Endothelial cell (in vitro differentiated cells): ENCODE results near the gene MORN4. TPM values are rescaled to one million over a fixed set of nuclear protein-coding genes. Genes with fewer than 3 reads are reported as not detected.
"Not testable (repeated sequence)": the region's sequence is repeated elsewhere in the genome, so short reads cannot be mapped to it uniquely, and the experiment has no call there.

ENCODE experiments used
- DNase-seq: peaks from one replicate; pipeline ENCODE4 v3.0.0; 2021; ENCODE audit warnings: low spot score
- H3K27ac Mint-ChIP-seq: one replicate; pipeline ENCODE4 v1.8.0; 2021; ENCODE audit warnings: mixed read lengths, inconsistent platforms; ENCODE audit not compliant: unreplicated experiment
- H3K27me3 Mint-ChIP-seq: one replicate; pipeline ENCODE4 v1.8.0; 2021; ENCODE audit warnings: mild to moderate bottlenecking, moderate library complexity, mixed read lengths, inconsistent platforms; ENCODE audit not compliant: unreplicated experiment
- H3K36me3 Mint-ChIP-seq: one replicate; pipeline ENCODE4 v1.8.0; 2021; ENCODE audit warnings: mild to moderate bottlenecking, low read depth, mixed read lengths, inconsistent platforms; ENCODE audit not compliant: unreplicated experiment
- H3K4me1 Mint-ChIP-seq: one replicate; pipeline ENCODE4 v1.8.0; 2021; ENCODE audit warnings: mild to moderate bottlenecking, mixed read lengths, inconsistent platforms; ENCODE audit not compliant: unreplicated experiment
- H3K4me3 Mint-ChIP-seq: one replicate; pipeline ENCODE4 v1.8.0; 2021; ENCODE audit warnings: mild to moderate bottlenecking, mixed read lengths, inconsistent platforms; ENCODE audit not compliant: unreplicated experiment
- H3K9me3 Mint-ChIP-seq: one replicate; pipeline ENCODE4 v1.8.0; 2021; ENCODE audit warnings: mixed read lengths, inconsistent platforms; ENCODE audit not compliant: unreplicated experiment
- total RNA-seq: library from RNA; stranded (reverse); fragmentation: NEBNext Ultra II Directional; extraction: Animal tissue kit (Norgen Biotek cat#: 25700); gene quantifications from one replicate; pipeline ENCODE4 v1.2.1, GENCODE V29; 2021; ENCODE audit not compliant: unreplicated experiment
- TF ChIP-seq, protein P1 (sequence below): fragments of 200-600 bp; sonication (generic); IDR thresholded peaks from one replicate; pipeline ENCODE4 v1.5.0; 2021; ENCODE audit warnings: antibody characterized with exemption; ENCODE audit not compliant: unreplicated experiment

MORN4 gene
- total RNA-seq, 1 donor from 2014 or later = 10.9 TPM

DNA sequence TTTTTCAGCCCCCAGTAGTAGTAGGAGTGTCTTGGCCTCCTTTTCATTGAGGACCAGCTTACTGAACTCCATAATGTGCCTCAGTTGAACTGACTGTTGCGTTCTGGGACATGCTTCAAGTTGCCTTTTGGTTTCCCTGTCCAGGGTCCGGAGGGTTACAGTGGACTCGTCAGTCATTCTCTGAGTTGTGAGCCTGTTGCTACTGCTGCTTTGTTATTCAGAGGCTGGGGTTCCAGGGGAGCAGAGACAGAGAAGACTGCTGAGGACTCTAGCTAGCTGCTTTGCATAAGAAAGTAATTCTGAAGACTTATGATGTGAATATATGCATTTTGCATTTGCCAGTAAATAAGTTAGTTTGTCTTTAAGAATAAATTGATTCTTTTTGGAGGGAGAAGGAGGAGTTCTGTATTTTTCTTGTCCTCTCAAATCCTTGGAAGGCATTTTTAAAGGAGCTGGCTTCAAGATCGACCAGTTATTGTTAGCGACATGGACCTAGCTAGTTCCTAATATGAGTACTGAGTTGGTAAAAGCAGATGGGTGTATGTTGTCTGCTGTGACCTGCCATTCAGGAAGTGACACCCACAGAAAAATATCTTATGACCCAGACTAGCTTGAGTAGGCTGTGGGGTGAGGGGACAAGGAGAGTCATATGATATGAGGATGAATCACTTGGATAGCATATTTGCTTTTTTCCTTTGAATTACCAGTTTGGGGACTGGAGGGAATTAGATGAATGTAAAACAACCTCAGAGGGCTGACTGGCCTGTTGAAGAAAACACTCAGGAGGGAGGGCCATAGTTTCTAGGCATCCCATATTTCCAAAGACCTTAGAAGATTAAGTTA is 15.5 kb upstream of the MORN4 start:
- Mint-ChIP-seq H3K27me3 (peaks cover 2% of the 10 kb centered on the region), H3K27ac (peak overlapping the region; percentile 14), H3K36me3 (peaks cover 37% of the 10 kb centered on the region), H3K4me3 (no peak overlapping the region), H3K9me3 (no peaks in the 10 kb centered on the region), H3K4me1 (peaks cover 9% of the 10 kb centered on the region)
- no peak for DNase-seq
- TF ChIP-seq, protein P1, sequence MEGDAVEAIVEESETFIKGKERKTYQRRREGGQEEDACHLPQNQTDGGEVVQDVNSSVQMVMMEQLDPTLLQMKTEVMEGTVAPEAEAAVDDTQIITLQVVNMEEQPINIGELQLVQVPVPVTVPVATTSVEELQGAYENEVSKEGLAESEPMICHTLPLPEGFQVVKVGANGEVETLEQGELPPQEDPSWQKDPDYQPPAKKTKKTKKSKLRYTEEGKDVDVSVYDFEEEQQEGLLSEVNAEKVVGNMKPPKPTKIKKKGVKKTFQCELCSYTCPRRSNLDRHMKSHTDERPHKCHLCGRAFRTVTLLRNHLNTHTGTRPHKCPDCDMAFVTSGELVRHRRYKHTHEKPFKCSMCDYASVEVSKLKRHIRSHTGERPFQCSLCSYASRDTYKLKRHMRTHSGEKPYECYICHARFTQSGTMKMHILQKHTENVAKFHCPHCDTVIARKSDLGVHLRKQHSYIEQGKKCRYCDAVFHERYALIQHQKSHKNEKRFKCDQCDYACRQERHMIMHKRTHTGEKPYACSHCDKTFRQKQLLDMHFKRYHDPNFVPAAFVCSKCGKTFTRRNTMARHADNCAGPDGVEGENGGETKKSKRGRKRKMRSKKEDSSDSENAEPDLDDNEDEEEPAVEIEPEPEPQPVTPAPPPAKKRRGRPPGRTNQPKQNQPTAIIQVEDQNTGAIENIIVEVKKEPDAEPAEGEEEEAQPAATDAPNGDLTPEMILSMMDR = no peak

DNA sequence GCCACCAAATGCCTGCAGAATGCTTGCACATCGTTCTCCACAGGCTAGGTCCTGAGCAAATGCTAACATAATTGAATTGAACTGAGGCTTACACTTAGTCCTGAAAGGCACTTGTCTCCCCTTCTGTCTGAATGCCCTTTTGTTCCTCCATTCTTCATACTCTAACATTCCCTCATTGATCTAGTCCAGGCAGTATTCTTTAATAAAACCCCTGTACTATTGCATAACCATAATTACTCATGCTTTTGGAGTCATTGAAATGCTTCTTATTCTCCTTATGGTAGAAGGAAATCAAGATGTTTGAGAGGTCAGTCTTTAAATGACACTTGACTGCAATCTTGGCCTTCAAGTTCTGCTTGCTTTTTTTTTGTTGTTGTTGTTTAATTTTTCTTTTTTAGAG is 14.3 kb upstream of the MORN4 start:
- no peaks in the 10 kb centered on the region for H3K9me3 Mint-ChIP-seq

DNA sequence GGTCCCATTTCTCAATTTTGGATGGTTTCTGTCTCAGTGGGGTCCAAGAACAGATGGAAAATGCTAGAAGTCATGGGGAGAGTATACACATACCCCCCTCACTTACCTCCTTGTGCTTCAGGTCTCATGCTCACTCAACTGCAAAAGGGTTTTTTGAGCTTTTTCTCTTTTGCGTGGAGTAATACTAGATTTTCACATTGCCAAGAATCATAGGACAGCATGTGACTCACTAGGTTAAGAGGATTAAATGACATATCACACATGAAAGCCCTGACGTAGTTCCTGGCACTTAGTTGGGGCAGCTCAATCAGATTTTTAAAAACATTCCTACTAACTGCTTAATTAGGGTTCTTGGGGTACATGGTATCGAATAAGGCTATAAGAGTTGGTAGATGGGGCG is 11.6 kb upstream of the MORN4 start:
- Mint-ChIP-seq H3K9me3 (no peaks in the 10 kb centered on the region), H3K36me3 (peaks cover 29% of the 10 kb centered on the region), H3K4me3 (no peak overlapping the region), H3K27me3 (peaks cover 5% of the 10 kb centered on the region), H3K27ac (no peak overlapping the region), H3K4me1 (peaks cover 30% of the 10 kb centered on the region)
- DNase-seq = no peak
- TF ChIP-seq, protein P1 = no peak

More for the DNA sequence above, 14.3 kb upstream of the MORN4 start:
- TF ChIP-seq, protein P1 = no peak
- Mint-ChIP-seq H3K4me1 (peaks cover 17% of the 10 kb centered on the region), H3K36me3 (peaks cover 32% of the 10 kb centered on the region), H3K4me3 (no peak overlapping the region), H3K27me3 (peaks cover 2% of the 10 kb centered on the region), H3K27ac (no peak overlapping the region)
- DNase-seq = no peak

DNA sequence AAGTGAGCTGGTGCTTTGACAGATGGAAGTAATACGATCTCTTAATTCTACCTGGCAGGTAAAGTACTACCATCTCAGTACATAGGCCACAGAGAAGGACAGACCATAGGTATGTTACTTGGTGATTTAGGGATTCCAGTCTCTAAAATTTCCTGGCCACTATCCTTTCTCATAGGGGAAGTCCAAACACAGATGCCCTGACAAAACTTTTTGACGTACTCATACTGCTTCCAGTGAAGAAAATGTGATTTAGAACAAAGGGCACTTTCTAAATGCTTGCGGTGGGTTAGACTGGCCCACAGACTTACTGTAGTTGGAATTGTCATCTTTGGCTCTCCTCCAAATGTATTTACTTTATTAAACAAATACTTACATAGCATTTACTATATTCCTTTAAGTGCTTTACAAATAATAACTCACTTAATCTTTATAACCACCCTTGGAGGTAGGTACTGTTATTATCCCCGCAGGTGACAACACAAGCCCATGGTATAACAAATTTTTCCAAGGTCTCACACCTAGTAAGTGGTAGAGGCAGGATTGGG is 10.2 kb upstream of the MORN4 start:
- Mint-ChIP-seq H3K27ac (peak overlapping the region; percentile 78), H3K27me3 (peaks cover 3% of the 10 kb centered on the region), H3K9me3 (no peaks in the 10 kb centered on the region), H3K36me3 (peaks cover 22% of the 10 kb centered on the region), H3K4me3 (peak overlapping the region; percentile 65), H3K4me1 (peaks cover 24% of the 10 kb centered on the region)
- TF ChIP-seq, protein P1 = no peak
- DNase-seq = no peak

DNA sequence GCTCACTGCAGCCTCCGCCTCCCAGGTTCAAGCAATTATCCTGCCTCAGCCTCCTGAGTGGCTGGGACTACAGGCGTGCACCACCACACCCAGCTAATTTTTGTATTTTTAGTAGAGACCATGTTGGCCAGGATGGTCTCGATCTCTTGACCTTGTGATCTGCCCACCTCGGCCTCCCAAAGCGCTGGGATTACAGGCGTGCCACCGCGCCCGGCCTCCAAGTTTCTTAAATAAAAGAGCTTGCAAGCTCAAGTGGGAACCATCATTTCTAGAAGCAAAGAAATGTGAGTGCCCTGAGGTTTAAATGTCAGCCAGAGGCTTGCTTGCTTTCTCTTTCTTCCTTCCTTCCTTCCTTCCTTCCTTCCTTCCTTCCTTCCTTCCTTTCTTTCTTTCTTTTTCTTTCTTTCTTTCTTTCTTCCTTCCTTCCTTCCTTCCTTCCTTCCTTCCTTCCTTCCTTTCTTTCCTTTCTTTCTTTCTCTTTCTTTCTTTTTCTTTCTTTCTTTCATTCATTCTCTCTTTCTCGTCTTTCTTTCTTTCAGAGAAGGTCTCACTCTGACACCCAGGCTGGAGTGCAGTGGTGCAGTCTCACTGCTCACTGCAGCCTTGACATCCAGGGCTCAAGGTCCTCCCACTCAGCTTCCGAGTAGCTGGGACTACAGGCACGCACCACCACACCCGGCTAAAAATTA is 9.3 kb upstream of the MORN4 start:
- Mint-ChIP-seq H3K4me3 (peak overlapping the region; percentile 99), H3K4me1 (peaks cover 21% of the 10 kb centered on the region), H3K27ac (peak overlapping the region; percentile 78), H3K36me3 (peaks cover 20% of the 10 kb centered on the region)
- DNase-seq, H3K9me3 Mint-ChIP-seq, H3K27me3 Mint-ChIP-seq: not testable (repeated sequence)
